Caco-2 (cell line): ENCODE measurements around the gene RPL11. TPM values are rescaled to one million over a fixed set of nuclear protein-coding genes. Genes with fewer than 3 reads are reported as not detected.

Source experiments
- BruUV-seq: library from RNA; stranded (reverse); fragments of 400-500 nt; replicated peaks from 2 replicates; lab custom pipeline; 2021; lab: Mats Ljungman, UMichigan
- CTCF ChIA-PET: fragments of 300-600 bp; sonication (Branson Sonifier 250); formaldehyde crosslinking; loops from one replicate; lab custom pipeline; 2022; ENCODE audit warnings: antibody characterized with exemption; lab: Charles Lee
- POLR2A ChIA-PET: fragments of 300-600 bp; sonication (Branson Sonifier 250); formaldehyde crosslinking; loops from one replicate; lab custom pipeline; 2022; ENCODE audit warnings: antibody characterized with exemption; lab: Charles Lee
- DNase-seq, 2 experiments: peaks; one replicate each; pipeline versions ENCODE4 v3.0.0 to v3.0.0-alpha.2; 2020 to 2022
- H3K27me3 ChIP-seq: replicated peaks from 2 replicates; pipeline ENCODE4 v1.6.0; 2011; ENCODE audit warnings: low read length; ENCODE audit not compliant: control insufficient read depth, insufficient read depth
- H3K36me3 ChIP-seq: 2 replicates; pipeline ENCODE4 v1.5.1; 2011; ENCODE audit warnings: low read length; ENCODE audit not compliant: control insufficient read depth, insufficient read depth
- H3K4me1 ChIP-seq: fragments of 250-450 bp; sonication (Bioruptor Pico); 2 replicates; pipeline ENCODE4 v1.5.1; 2020; ENCODE audit warnings: mild to moderate bottlenecking
- H3K4me3 ChIP-seq: 2 replicates; pipeline ENCODE4 v1.5.1; 2011; ENCODE audit warnings: low read depth, mild to moderate bottlenecking, control low read depth, low read length
- H3K9me3 ChIP-seq: fragments of 250-450 bp; sonication (Bioruptor Pico); 2 replicates; pipeline ENCODE4 v1.5.1; 2020; ENCODE audit warnings: mild to moderate bottlenecking, moderate library complexity
- H3K27ac Mint-ChIP-seq: one replicate; pipeline ENCODE4 v1.8.0; 2022; ENCODE audit warnings: mixed read lengths; ENCODE audit not compliant: unreplicated experiment
- H3K27me3 Mint-ChIP-seq: one replicate; pipeline ENCODE4 v1.8.0; 2022; ENCODE audit warnings: mixed read lengths; ENCODE audit not compliant: insufficient read depth, unreplicated experiment
- H3K36me3 Mint-ChIP-seq: one replicate; pipeline ENCODE4 v1.8.0; 2022; ENCODE audit warnings: mild to moderate bottlenecking, mixed read lengths; ENCODE audit not compliant: insufficient read depth, unreplicated experiment
- H3K4me1 Mint-ChIP-seq: one replicate; pipeline ENCODE4 v1.8.0; 2022; ENCODE audit warnings: low read depth, mixed read lengths; ENCODE audit not compliant: unreplicated experiment
- H3K4me3 Mint-ChIP-seq: one replicate; pipeline ENCODE4 v1.8.0; 2022; ENCODE audit warnings: mild to moderate bottlenecking, moderate library complexity, mixed read lengths; ENCODE audit not compliant: unreplicated experiment
- H3K9me3 Mint-ChIP-seq: one replicate; pipeline ENCODE4 v1.8.0; 2022; ENCODE audit warnings: mixed read lengths; ENCODE audit not compliant: unreplicated experiment
- CTCF ChIP-seq, 2 experiments: fragments of 200-600 bp in 1 of 2; IDR thresholded peaks; 1 replicate in 1 of 2; 2 replicates in 1 of 2; pipeline versions ENCODE4 v1.5.1 to v1.8.0; 2011 to 2022; ENCODE audit warnings: antibody characterized with exemption in 1 of 2, control low read depth in 1 of 2, inconsistent platforms in 1 of 2, low read depth in 1 of 2, low read length in 1 of 2, mild to moderate bottlenecking in 1 of 2, moderate library complexity in 1 of 2; ENCODE audit not compliant: insufficient read depth in 1 of 2, severe bottlenecking in 1 of 2, unreplicated experiment in 1 of 2
- intact Hi-C: fragments of 100-400 bp; cut with micrococcal nuclease; formaldehyde crosslinking; loops from one replicate; pipeline ENCODE4 v1.10.0; 2022; ENCODE audit not compliant: unreplicated experiment
- total RNA-seq: library from RNA; stranded (reverse); gene quantifications from 2 replicates; pipeline ENCODE4 v1.2.3, GENCODE V29; 2022

RPL11 gene
- total RNA-seq, 1 experiment from 2014 or later: 1,040 TPM

GRCh38 chr1:23650344-23650990, 41.1 kb upstream of the RPL11 start:
- TF ChIP-seq CTCF (IDR thresholded peaks at IDR 0.05; ENCODE audit: insufficient read depth in 1 of 2, low read depth in 1 of 2, low read length in 1 of 2, severe bottlenecking in 1 of 2, unreplicated experiment in 1 of 2): no peak
- DNase-seq: no peak
- no peaks in the 10 kb centered on the region for H3K36me3 Mint-ChIP-seq
- no peaks in the 10 kb centered on the region for H3K9me3 Mint-ChIP-seq
- no TSS peak for BruUV-seq
- H3K4me3 ChIP-seq: no peak overlapping the region
- H3K4me3 Mint-ChIP-seq: no peak overlapping the region
- no peaks in the 10 kb centered on the region for H3K36me3 ChIP-seq
- H3K27me3 Mint-ChIP-seq: peaks cover 6% of the 10 kb centered on the region
- no peak overlapping the region for H3K27ac Mint-ChIP-seq
- POLR2A ChIA-PET: no interaction called here
- H3K4me1 Mint-ChIP-seq: peaks cover 9% of the 10 kb centered on the region
- CTCF ChIA-PET: no interaction called here
- no peaks in the 10 kb centered on the region for H3K4me1 ChIP-seq
- intact Hi-C loops: no loop called here
- H3K9me3 ChIP-seq: no peaks in the 10 kb centered on the region
- no peaks in the 10 kb centered on the region for H3K27me3 ChIP-seq

GRCh38 chr1:23651069-23651808, 40.4 kb upstream of the RPL11 start:
- Mint-ChIP-seq H3K4me1 (peaks cover 9% of the 10 kb centered on the region), H3K27ac (no peak overlapping the region), H3K9me3 (no peaks in the 10 kb centered on the region), H3K4me3 (no peak overlapping the region), H3K36me3 (no peaks in the 10 kb centered on the region), H3K27me3 (peaks cover 6% of the 10 kb centered on the region)
- no peak for TF ChIP-seq CTCF (IDR thresholded peaks at IDR 0.05; ENCODE audit: insufficient read depth in 1 of 2, low read depth in 1 of 2, low read length in 1 of 2, severe bottlenecking in 1 of 2, unreplicated experiment in 1 of 2)
- Histone ChIP-seq H3K36me3 (no peaks in the 10 kb centered on the region), H3K4me3 (no peak overlapping the region), H3K9me3 (no peaks in the 10 kb centered on the region), H3K27me3 (no peaks in the 10 kb centered on the region), H3K4me1 (no peaks in the 10 kb centered on the region)
- POLR2A ChIA-PET: no interaction called here
- peak; percentile 27 to 46 for DNase-seq
- CTCF ChIA-PET: no interaction called here
- intact Hi-C loops: no loop called here
- BruUV-seq: no TSS peak

- BruUV-seq: no TSS peak
- Mint-ChIP-seq H3K4me1 (no peaks in the 10 kb centered on the region), H3K27me3 (no peaks in the 10 kb centered on the region), H3K4me3 (no peak overlapping the region), H3K36me3 (no peaks in the 10 kb centered on the region), H3K9me3 (no peaks in the 10 kb centered on the region), H3K27ac (no peak overlapping the region)
- H3K9me3 ChIP-seq: no peaks in the 10 kb centered on the region
- ChIA-PET POLR2A (no interaction called here), CTCF (interaction anchor here (0.9 to 1.2 kb wide), 4 partner anchors 20 to 161 kb away, joined by 3 to 7 read pairs (median 3); partner anchors contain the start of gene ID3)
- TF ChIP-seq CTCF (IDR thresholded peaks at IDR 0.05; ENCODE audit: insufficient read depth in 1 of 2, low read depth in 1 of 2, low read length in 1 of 2, severe bottlenecking in 1 of 2, unreplicated experiment in 1 of 2): peak; percentile 67 to 88
- no peaks in the 10 kb centered on the region for H3K36me3 ChIP-seq
- DNase-seq: peak; percentile 63 to 67
- no peak overlapping the region for H3K4me3 ChIP-seq
- no peaks in the 10 kb centered on the region for H3K27me3 ChIP-seq
- no peaks in the 10 kb centered on the region for H3K4me1 ChIP-seq
- intact Hi-C loops: no loop called here
Measured at GRCh38 chr1:23657659-23658275, 33.8 kb upstream of the RPL11 start.
